Mucosa of descending colon (tissue), 3 donors: ENCODE data around the gene NR5A1. TPM values are rescaled to one million over a fixed set of nuclear protein-coding genes. Genes with fewer than 3 reads are reported as not detected.

Source experiments
- ATAC-seq: fragments of 200-7000 bp; cut with Tn5 transposase; one replicate; pipeline ENCODE4 v1.9.1; 2020; ENCODE audit warnings: mild to moderate bottlenecking, moderate library complexity
- DNase-seq, 3 donors: peaks; one replicate each; pipeline ENCODE4 v3.0.0-alpha.2; 2020
- H3K36me3 ChIP-seq: fragments of 200-600 bp; one replicate; pipeline ENCODE4 v1.8.0; 2021; ENCODE audit warnings: low read depth, mild to moderate bottlenecking
- H3K4me1 ChIP-seq: fragments of 200-600 bp; one replicate; pipeline ENCODE4 v1.8.0; 2021; ENCODE audit warnings: low read depth, mild to moderate bottlenecking
- H3K4me3 ChIP-seq: fragments of 200-600 bp; one replicate; pipeline ENCODE4 v1.8.0; 2021; ENCODE audit warnings: mild to moderate bottlenecking
- H3K9me3 ChIP-seq: fragments of 200-600 bp; one replicate; pipeline ENCODE4 v1.8.0; 2021; ENCODE audit warnings: mild to moderate bottlenecking
- CTCF ChIP-seq: fragments of 200-600 bp; IDR thresholded peaks from one replicate; pipeline ENCODE4 v1.8.0; 2022; ENCODE audit warnings: antibody characterized with exemption, mild to moderate bottlenecking
- intact Hi-C, 2 donors: fragments of 100-400 bp; cut with DNase I in 1 of 2; cut with micrococcal nuclease in 1 of 2; formaldehyde crosslinking; loops; one replicate each; pipeline versions ENCODE4 v1.11.0 to v1.11.1; 2022; cut with DNase I, micrococcal nuclease
- total RNA-seq, 3 donors: library from RNA; stranded (reverse); fragmentation: NEBNext Ultra II Directional in 2 of 3; extraction: Animal tissue kit (Norgen Biotek cat#: 25700) in 2 of 3; gene quantifications; one replicate each; pipeline versions ENCODE4 v1.2.1 to v1.2.4, GENCODE V29; 2021 to 2023
- donor health status: DM: no; HTN: no; CAD: no; lungs with moderate emphysema.
- donor health status: DM: no; HTN: no; CAD: no.
- donor health status: DM: no; HTN: yes; CAD: no.

The NR5A1 gene
- total RNA-seq, 3 donors from 2014 or later, result 0.12 TPM; not detected in 2

DNA sequence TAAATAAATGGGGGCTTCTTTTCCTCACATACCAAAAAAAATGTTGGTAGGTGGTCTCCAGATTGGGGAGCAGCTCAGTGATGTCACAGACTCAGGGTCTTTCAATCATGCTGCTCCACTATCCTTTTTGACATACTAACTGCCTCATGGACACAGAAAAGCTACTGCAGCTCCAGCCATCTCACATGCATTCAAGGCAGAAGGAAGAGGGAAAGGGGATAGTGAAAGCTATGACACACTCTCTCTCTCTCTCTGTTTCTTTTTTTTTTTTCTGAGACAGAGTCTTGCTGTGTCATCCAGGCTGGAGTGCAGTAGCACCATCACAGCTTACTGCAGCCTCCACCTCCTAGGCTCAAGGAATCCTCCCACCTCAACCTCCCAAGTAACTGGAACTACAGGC, 64.8 kb downstream of the NR5A1 start:
- H3K4me1 ChIP-seq, result no peaks in the 10 kb centered on the region
- ATAC-seq (no peak), DNase-seq (no peak)
- TF ChIP-seq CTCF, result no peak
- H3K36me3 ChIP-seq, result no peaks in the 10 kb centered on the region
- intact Hi-C loops, result no loop called here
- H3K9me3 ChIP-seq, result no peaks in the 10 kb centered on the region
- no peak overlapping the region for H3K4me3 ChIP-seq

GRCh38 chr9:124441291-124441690, 65.9 kb downstream of the NR5A1 start:
- DNase-seq (no peak), ATAC-seq (no peak)
- H3K4me3 ChIP-seq, result no peak overlapping the region
- intact Hi-C loops, result no loop called here
- H3K4me1 ChIP-seq, result no peaks in the 10 kb centered on the region
- no peaks in the 10 kb centered on the region for H3K36me3 ChIP-seq
- no peaks in the 10 kb centered on the region for H3K9me3 ChIP-seq
- no peak for TF ChIP-seq CTCF

- no peak for DNase-seq
- no peak for ATAC-seq
- no peaks in the 10 kb centered on the region for H3K4me1 ChIP-seq
- intact Hi-C loops, result no loop called here
- no peak overlapping the region for H3K4me3 ChIP-seq
- H3K9me3 ChIP-seq, result no peaks in the 10 kb centered on the region
- TF ChIP-seq CTCF, result no peak
- H3K36me3 ChIP-seq, result no peaks in the 10 kb centered on the region
Measured at GRCh38 chr9:124440786-124441185, 66.4 kb downstream of the NR5A1 start.

GRCh38 chr9:124439686-124440243, 67.4 kb downstream of the NR5A1 start:
- Histone ChIP-seq H3K4me3 (no peak overlapping the region), H3K4me1 (no peaks in the 10 kb centered on the region), H3K9me3 (no peaks in the 10 kb centered on the region), H3K36me3 (no peaks in the 10 kb centered on the region)
- no peak for TF ChIP-seq CTCF
- ATAC-seq, result no peak
- intact Hi-C loops, result no loop called here
- peak in 1 of 3 donors; percentile 16 for DNase-seq

DNA sequence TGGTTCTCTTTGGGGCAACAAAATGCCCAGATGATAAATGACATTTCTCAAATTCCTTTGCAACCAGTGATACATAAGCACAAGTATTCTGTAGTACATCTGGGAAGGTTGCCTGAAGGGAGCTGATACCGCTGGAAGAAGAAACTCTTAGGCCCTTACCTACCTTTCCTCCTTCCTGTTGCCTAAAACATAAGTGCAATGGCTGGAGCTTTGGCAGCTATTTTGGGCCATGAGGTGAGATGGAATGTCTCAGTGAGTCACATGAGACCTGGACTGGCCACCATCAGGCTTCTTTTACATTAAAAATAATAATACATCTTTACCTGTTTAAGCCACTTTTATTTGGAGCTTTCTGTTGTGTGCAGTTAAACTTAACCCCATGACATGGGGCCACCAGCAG, 68.1 kb downstream of the NR5A1 start:
- no peak for DNase-seq
- Histone ChIP-seq H3K4me3 (no peak overlapping the region), H3K36me3 (no peaks in the 10 kb centered on the region), H3K9me3 (no peaks in the 10 kb centered on the region), H3K4me1 (no peaks in the 10 kb centered on the region)
- intact Hi-C loops, result no loop called here
- TF ChIP-seq CTCF, result no peak
- ATAC-seq, result no peak

DNA sequence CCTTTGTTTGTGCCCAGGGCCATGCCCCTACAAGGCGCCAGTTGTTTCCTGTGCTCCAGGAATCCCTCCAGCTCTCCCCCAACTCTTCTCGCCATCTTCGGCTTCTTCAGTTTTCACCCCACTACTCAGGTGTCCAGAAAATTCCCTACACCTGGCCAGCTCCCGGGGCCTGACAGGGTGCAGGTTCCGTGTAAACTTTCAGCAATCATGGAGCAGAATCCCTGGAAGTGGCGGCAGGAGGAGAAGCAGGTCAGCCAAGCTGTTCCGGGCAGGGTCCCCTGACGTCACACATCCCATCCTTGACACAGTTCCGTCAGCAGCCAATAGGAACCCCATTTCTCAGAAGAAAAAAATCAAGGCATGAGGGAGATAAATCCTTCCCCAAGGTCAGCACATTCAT, 69.1 kb downstream of the NR5A1 start:
- Histone ChIP-seq H3K9me3 (no peaks in the 10 kb centered on the region), H3K4me1 (no peaks in the 10 kb centered on the region), H3K36me3 (no peaks in the 10 kb centered on the region), H3K4me3 (no peak overlapping the region)
- ATAC-seq, result no peak
- DNase-seq, result peak in 1 of 3 donors; percentile 17
- intact Hi-C loops, result no loop called here
- no peak for TF ChIP-seq CTCF
